Endodermal cell (in vitro differentiated cells): ENCODE measurements around the gene CCL2. TPM values are rescaled to one million over a fixed set of nuclear protein-coding genes. Genes with fewer than 3 reads are reported as not detected.

Experiments used
- DNase-seq: peaks from one replicate; pipeline ENCODE4 v3.0.0-alpha.2; 2017
- H3K27ac ChIP-seq: 2 replicates; pipeline ENCODE4 v1.5.1; 2013; ENCODE audit warnings: mild to moderate bottlenecking, low read depth, low read length, moderate library complexity
- H3K27me3 ChIP-seq: 2 replicates; pipeline ENCODE4 v1.6.1; 2013; ENCODE audit warnings: mild to moderate bottlenecking, low read length, moderate library complexity; ENCODE audit not compliant: insufficient read depth, control insufficient read depth, poor library complexity, severe bottlenecking
- H3K36me3 ChIP-seq: 2 replicates; pipeline ENCODE4 v1.7.0; 2013; ENCODE audit warnings: mild to moderate bottlenecking, low read length, moderate library complexity; ENCODE audit not compliant: control insufficient read depth, insufficient read depth
- H3K4me1 ChIP-seq: one replicate; pipeline ENCODE4 v1.7.0; 2013; ENCODE audit warnings: low read length; ENCODE audit not compliant: control insufficient read depth, insufficient read depth
- H3K4me3 ChIP-seq: 2 replicates; pipeline ENCODE4 v1.5.1; 2013; ENCODE audit warnings: mild to moderate bottlenecking, low read length, moderate library complexity
- H3K9ac ChIP-seq: 2 replicates; pipeline ENCODE4 v1.6.1; 2013; ENCODE audit warnings: mild to moderate bottlenecking, low read length, moderate library complexity; ENCODE audit not compliant: poor library complexity, severe bottlenecking; ENCODE audit errors: extremely low read depth
- H3K9me3 ChIP-seq: 2 replicates; pipeline ENCODE4 v1.6.1; 2013; ENCODE audit warnings: mild to moderate bottlenecking, low read length, moderate library complexity; ENCODE audit not compliant: control insufficient read depth
- H3K27ac Mint-ChIP-seq: 2 replicates; pipeline ENCODE4 v1.8.0; 2020; ENCODE audit warnings: mixed read lengths
- H3K27me3 Mint-ChIP-seq: 2 replicates; pipeline ENCODE4 v1.8.0; 2021; ENCODE audit warnings: mild to moderate bottlenecking, mixed read lengths; ENCODE audit not compliant: insufficient read depth
- H3K36me3 Mint-ChIP-seq: 2 replicates; pipeline ENCODE4 v1.8.0; 2020; ENCODE audit warnings: low read depth, mixed read lengths
- H3K4me1 Mint-ChIP-seq: 2 replicates; pipeline ENCODE4 v1.8.0; 2020; ENCODE audit warnings: mixed read lengths
- H3K4me3 Mint-ChIP-seq: 2 replicates; pipeline ENCODE4 v1.8.0; 2020; ENCODE audit warnings: mild to moderate bottlenecking, moderate library complexity, mixed read lengths
- H3K9me3 Mint-ChIP-seq: 2 replicates; pipeline ENCODE4 v1.8.0; 2020; ENCODE audit warnings: mild to moderate bottlenecking, mixed read lengths
- CTCF ChIP-seq: fragments of 200-600 bp; sonication (generic); conservative IDR thresholded peaks from 2 replicates; pipeline ENCODE4 v1.5.0; 2021; ENCODE audit warnings: antibody characterized with exemption, mild to moderate bottlenecking
- WGBS, 2 experiments: methylation state at CpG; one replicate each; pipeline versions ENCODE4 v1.1.5 to v1.1.7; 2013; ENCODE audit warnings: missing lambda C conversion rate in 2 of 2, mixed read lengths in 1 of 2; ENCODE audit not compliant: insufficient coverage in 1 of 2, insufficient read length in 1 of 2; 5-methylcytosine and 5-hydroxymethylcytosine counted together
- total RNA-seq, 2 donors: library from RNA; stranded (reverse); fragmentation: NEBNext Ultra II Directional in 1 of 2; extraction: Animal tissue kit (Norgen Biotek cat#: 25700) in 1 of 2; gene quantifications; 2 replicates in 1 of 2; 3 replicates in 1 of 2; pipeline ENCODE4 v1.2.1, GENCODE V29; 2021

Gene CCL2
- total RNA-seq, 2 donors from 2014 or later, result 23.8 to 61.4 TPM

- Mint-ChIP-seq H3K36me3 (peaks cover 10% of the 10 kb centered on the region), H3K27ac (no peak overlapping the region), H3K27me3 (peaks cover 3% of the 10 kb centered on the region), H3K4me3 (no peak overlapping the region), H3K9me3 (no peaks in the 10 kb centered on the region), H3K4me1 (peaks cover 26% of the 10 kb centered on the region)
- H3K9me3 ChIP-seq, result no peaks in the 10 kb centered on the region
- no peak overlapping the region for H3K9ac ChIP-seq
- WGBS, 2 experiments, result 91 to 94% methylated on average over 3 to 5 of the region's 5 CpGs
- peaks cover 20% of the 10 kb centered on the region for H3K4me1 ChIP-seq
- no peak for TF ChIP-seq CTCF
- H3K4me3 ChIP-seq, result peak overlapping the region; percentile 85
- H3K36me3 ChIP-seq, result peaks cover 19% of the 10 kb centered on the region
- DNase-seq, result no peak
- no peaks in the 10 kb centered on the region for H3K27me3 ChIP-seq
- H3K27ac ChIP-seq, result no peak overlapping the region
These were observed 2.4 kb downstream of the CCL2 start for GRCh38 chr17:34257299-34257985.

- no peak overlapping the region for H3K4me3 ChIP-seq
- H3K27me3 Mint-ChIP-seq, result peaks cover 3% of the 10 kb centered on the region
These were observed 2.9 kb downstream of the CCL2 start for GRCh38 chr17:34257986-34258326.

GRCh38 chr17:34259146-34259545 is 4.1 kb downstream of the CCL2 start:
- TF ChIP-seq CTCF, result no peak
- no peak overlapping the region for H3K27ac ChIP-seq

More at GRCh38 chr17:34257986-34258326, 2.9 kb downstream of the CCL2 start:
- H3K4me1 ChIP-seq, result peaks cover 16% of the 10 kb centered on the region
- Mint-ChIP-seq H3K4me3 (no peak overlapping the region), H3K4me1 (peaks cover 21% of the 10 kb centered on the region), H3K27ac (no peak overlapping the region), H3K9me3 (no peaks in the 10 kb centered on the region), H3K36me3 (peaks cover 10% of the 10 kb centered on the region)
- WGBS, 2 experiments, result 76 to 100% methylated on average over 1 of the region's 1 CpG
- no peak overlapping the region for H3K27ac ChIP-seq
- H3K9ac ChIP-seq, result no peak overlapping the region
- H3K36me3 ChIP-seq, result peaks cover 19% of the 10 kb centered on the region
- TF ChIP-seq CTCF, result no peak
- DNase-seq, result no peak
- no peaks in the 10 kb centered on the region for H3K9me3 ChIP-seq
- no peaks in the 10 kb centered on the region for H3K27me3 ChIP-seq

More at GRCh38 chr17:34259146-34259545, 4.1 kb downstream of the CCL2 start:
- no peaks in the 10 kb centered on the region for H3K9me3 Mint-ChIP-seq
- no peak overlapping the region for H3K4me3 Mint-ChIP-seq
- H3K9ac ChIP-seq, result no peak overlapping the region
- no peak overlapping the region for H3K4me3 ChIP-seq
- no peak for DNase-seq
- peaks cover 3% of the 10 kb centered on the region for H3K27me3 Mint-ChIP-seq
- H3K9me3 ChIP-seq, result no peaks in the 10 kb centered on the region
- H3K36me3 ChIP-seq, result peaks cover 19% of the 10 kb centered on the region
- H3K36me3 Mint-ChIP-seq, result peaks cover 10% of the 10 kb centered on the region
- H3K4me1 ChIP-seq, result peaks cover 8% of the 10 kb centered on the region
- H3K4me1 Mint-ChIP-seq, result peaks cover 15% of the 10 kb centered on the region
- no peaks in the 10 kb centered on the region for H3K27me3 ChIP-seq
- H3K27ac Mint-ChIP-seq, result no peak overlapping the region
